Fibroblast of lung (primary cell): ENCODE results near the gene RAPGEF2. TPM values are rescaled to one million over a fixed set of nuclear protein-coding genes. Genes with fewer than 3 reads are reported as not detected.

Source experiments
- DNase-seq, 2 donors: peaks; one replicate each; pipeline versions ENCODE4 v3.0.0 to v3.0.0-alpha.2; 2010; ENCODE audit warnings: low read depth in 2 of 2
- H2AFZ ChIP-seq: 2 replicates; pipeline ENCODE4 v1.5.1; 2012; ENCODE audit warnings: low read length, control low read depth, inconsistent platforms
- H3K27ac ChIP-seq: 2 replicates; pipeline ENCODE4 v1.5.1; 2011; ENCODE audit warnings: low read length, control low read depth; ENCODE audit not compliant: insufficient read depth
- H3K27me3 ChIP-seq: 2 replicates; pipeline ENCODE4 v1.5.1; 2011; ENCODE audit warnings: mild to moderate bottlenecking, low read length; ENCODE audit not compliant: control insufficient read depth, insufficient read depth
- H3K36me3 ChIP-seq: 2 replicates; pipeline ENCODE4 v1.5.1; 2011; ENCODE audit warnings: low read length; ENCODE audit not compliant: control insufficient read depth, insufficient read depth
- H3K4me1 ChIP-seq: 2 replicates; pipeline ENCODE4 v1.5.1; 2011; ENCODE audit warnings: low read length; ENCODE audit not compliant: control insufficient read depth, insufficient read depth; ENCODE audit errors: extremely low read depth
- H3K4me2 ChIP-seq: 2 replicates; pipeline ENCODE4 v1.5.1; 2011; ENCODE audit warnings: low read length, control low read depth; ENCODE audit not compliant: insufficient read depth; ENCODE audit errors: extremely low read depth
- H3K4me3 ChIP-seq, 4 experiments: fragments of 200-600 bp in 1 of 4; sonication (generic) in 1 of 4; replicated peaks in 1 of 4; 2 replicates each; pipeline ENCODE4 v1.5.1; 2011 to 2016; ENCODE audit warnings: low read length in 4 of 4, low read depth in 3 of 4, mild to moderate bottlenecking in 3 of 4, control low read depth in 2 of 4, inconsistent platforms in 1 of 4, mixed read lengths in 1 of 4; ENCODE audit not compliant: insufficient read depth in 1 of 4; ENCODE audit errors: control extremely low read depth in 1 of 4
- H3K79me2 ChIP-seq: 2 replicates; pipeline ENCODE4 v1.5.1; 2012; ENCODE audit warnings: mild to moderate bottlenecking, low read length, inconsistent platforms; ENCODE audit not compliant: control insufficient read depth, insufficient read depth
- H3K9ac ChIP-seq: 2 replicates; pipeline ENCODE4 v1.5.1; 2011; ENCODE audit warnings: mild to moderate bottlenecking, low read length, control low read depth; ENCODE audit not compliant: insufficient read depth
- H3K9me3 ChIP-seq: 2 replicates; pipeline ENCODE4 v1.5.1; 2012; ENCODE audit warnings: low read depth, low read length; ENCODE audit not compliant: control insufficient read depth, insufficient read depth
- H4K20me1 ChIP-seq: 2 replicates; pipeline ENCODE4 v1.5.1; 2011; ENCODE audit warnings: low read length; ENCODE audit not compliant: control insufficient read depth, insufficient read depth; ENCODE audit errors: extremely low read depth
- EZH2 ChIP-seq: IDR thresholded peaks from 2 replicates; pipeline ENCODE4 v1.5.1; 2012; ENCODE audit warnings: low read length, control low read depth, mild to moderate bottlenecking; ENCODE audit errors: missing control alignments
- polyA plus RNA-seq, 2 donors: library from polyadenylated mRNA; depleted of rRNA in 1 of 2; stranded (reverse) in 1 of 2; unstranded in 1 of 2; fragments of >200 nt; gene quantifications; 2 replicates each; pipeline ENCODE4 v1.2.1, GENCODE V29; 2011 to 2012; ENCODE audit warnings: missing spikeins in 1 of 2
- total RNA-seq: library from RNA; depleted of rRNA; stranded (reverse); fragments of >200 nt; gene quantifications from 2 replicates; pipeline ENCODE4 v1.2.1, GENCODE V29; 2014
- TF ChIP-seq, protein P1 (sequence below), 2 donors: IDR thresholded peaks in 1 of 2; conservative IDR thresholded peaks in 1 of 2; 1 replicate in 1 of 2; 2 replicates in 1 of 2; pipeline ENCODE4 v1.5.1; 2011 to 2012; ENCODE audit warnings: low read length in 2 of 2, control low read depth in 1 of 2, inconsistent platforms in 1 of 2, low read depth in 1 of 2, mild to moderate bottlenecking in 1 of 2

Gene RAPGEF2
- total and polyA plus RNA-seq, 2 donors (not counting 1 experiment from before 2014, with no cell fraction given): 45.5 to 58.5 TPM

DNA sequence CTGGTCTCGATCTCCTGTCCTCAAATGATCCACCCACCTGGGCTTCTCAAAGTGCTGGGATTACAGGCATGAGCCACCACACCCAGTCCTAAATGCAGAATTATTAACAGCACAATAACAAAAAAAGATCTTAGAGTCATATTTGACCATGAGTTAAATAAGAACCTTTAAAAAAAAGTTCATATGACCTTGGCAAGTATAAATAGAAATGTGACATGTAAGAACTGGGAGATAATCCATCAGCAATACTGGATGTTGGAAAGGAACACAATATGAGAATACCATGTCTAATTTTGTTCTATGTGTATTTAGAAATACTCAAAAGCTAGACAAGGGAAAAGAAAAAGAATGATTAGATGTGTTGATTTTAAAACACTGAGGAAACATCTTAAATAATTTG lies 231.6 kb downstream of the RAPGEF2 start:
- no peak overlapping the region for H3K4me2 ChIP-seq
- no peaks in the 10 kb centered on the region for H3K27me3 ChIP-seq
- no peaks in the 10 kb centered on the region for H3K4me1 ChIP-seq
- no peaks in the 10 kb centered on the region for H4K20me1 ChIP-seq
- H3K36me3 ChIP-seq: peaks cover under 1% of the 10 kb centered on the region
- no peaks in the 10 kb centered on the region for H3K9me3 ChIP-seq
- H3K79me2 ChIP-seq: no peaks in the 10 kb centered on the region
- no peak overlapping the region for H3K27ac ChIP-seq
- no peak overlapping the region for H3K9ac ChIP-seq
- H3K4me3 ChIP-seq: no peak overlapping the region
- no peak for DNase-seq
- TF ChIP-seq, protein P1, sequence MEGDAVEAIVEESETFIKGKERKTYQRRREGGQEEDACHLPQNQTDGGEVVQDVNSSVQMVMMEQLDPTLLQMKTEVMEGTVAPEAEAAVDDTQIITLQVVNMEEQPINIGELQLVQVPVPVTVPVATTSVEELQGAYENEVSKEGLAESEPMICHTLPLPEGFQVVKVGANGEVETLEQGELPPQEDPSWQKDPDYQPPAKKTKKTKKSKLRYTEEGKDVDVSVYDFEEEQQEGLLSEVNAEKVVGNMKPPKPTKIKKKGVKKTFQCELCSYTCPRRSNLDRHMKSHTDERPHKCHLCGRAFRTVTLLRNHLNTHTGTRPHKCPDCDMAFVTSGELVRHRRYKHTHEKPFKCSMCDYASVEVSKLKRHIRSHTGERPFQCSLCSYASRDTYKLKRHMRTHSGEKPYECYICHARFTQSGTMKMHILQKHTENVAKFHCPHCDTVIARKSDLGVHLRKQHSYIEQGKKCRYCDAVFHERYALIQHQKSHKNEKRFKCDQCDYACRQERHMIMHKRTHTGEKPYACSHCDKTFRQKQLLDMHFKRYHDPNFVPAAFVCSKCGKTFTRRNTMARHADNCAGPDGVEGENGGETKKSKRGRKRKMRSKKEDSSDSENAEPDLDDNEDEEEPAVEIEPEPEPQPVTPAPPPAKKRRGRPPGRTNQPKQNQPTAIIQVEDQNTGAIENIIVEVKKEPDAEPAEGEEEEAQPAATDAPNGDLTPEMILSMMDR (conservative IDR thresholded peaks at IDR 0.05 in 1 of 2, IDR thresholded peaks at IDR 0.05 in 1 of 2; ENCODE audit: low read depth in 1 of 2, low read length in 2 of 2): no peak
- TF ChIP-seq EZH2: no peak
- H2AFZ ChIP-seq: no peak overlapping the region

DNA sequence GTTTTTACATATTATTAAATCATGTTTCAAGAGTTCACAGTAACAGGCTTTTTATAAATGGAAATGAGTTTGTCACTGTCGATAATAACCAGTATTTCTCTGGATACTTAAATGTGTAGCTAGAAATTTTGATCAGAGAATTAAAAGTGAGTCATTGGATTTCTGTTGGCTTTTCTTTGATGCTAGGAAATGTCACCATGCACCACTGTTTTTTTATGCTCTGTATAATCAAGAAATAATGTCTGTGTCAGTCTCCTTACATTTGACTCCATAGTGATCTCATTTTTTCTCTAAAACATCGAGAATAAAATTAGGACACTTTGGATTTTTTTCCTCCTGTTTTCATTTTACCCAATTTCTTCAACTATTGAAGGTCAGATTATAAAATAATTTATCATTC lies 234.2 kb downstream of the RAPGEF2 start:
- Histone ChIP-seq H3K4me1 (peaks cover 3% of the 10 kb centered on the region), H3K27me3 (no peaks in the 10 kb centered on the region), H2AFZ (no peak overlapping the region), H3K4me3 (no peak overlapping the region), H3K9me3 (no peaks in the 10 kb centered on the region), H3K9ac (no peak overlapping the region), H3K79me2 (no peaks in the 10 kb centered on the region), H3K36me3 (peaks cover 3% of the 10 kb centered on the region), H3K4me2 (no peak overlapping the region), H4K20me1 (no peaks in the 10 kb centered on the region), H3K27ac (no peak overlapping the region)
- TF ChIP-seq, protein P1 (conservative IDR thresholded peaks at IDR 0.05 in 1 of 2, IDR thresholded peaks at IDR 0.05 in 1 of 2; ENCODE audit: low read depth in 1 of 2, low read length in 2 of 2): no peak
- TF ChIP-seq EZH2: no peak
- DNase-seq: no peak

DNA sequence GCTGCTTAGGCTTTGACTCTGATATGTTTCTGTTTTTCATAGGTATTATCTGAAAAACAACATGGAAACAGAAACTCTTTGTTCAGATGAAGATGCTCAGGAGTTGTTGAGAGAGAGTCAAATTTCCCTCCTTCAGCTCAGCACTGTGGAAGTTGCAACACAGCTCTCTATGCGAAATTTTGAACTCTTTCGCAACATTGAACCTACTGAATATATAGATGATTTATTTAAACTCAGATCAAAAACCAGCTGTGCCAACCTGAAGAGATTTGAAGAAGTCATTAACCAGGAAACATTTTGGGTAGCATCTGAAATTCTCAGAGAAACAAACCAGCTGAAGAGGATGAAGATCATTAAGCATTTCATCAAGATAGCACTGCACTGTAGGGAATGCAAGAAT lies 238.6 kb downstream of the RAPGEF2 start:
- DNase-seq: peak in 1 of 2 donors; percentile 77
- TF ChIP-seq EZH2: no peak
- TF ChIP-seq, protein P1 (conservative IDR thresholded peaks at IDR 0.05 in 1 of 2, IDR thresholded peaks at IDR 0.05 in 1 of 2; ENCODE audit: low read depth in 1 of 2, low read length in 2 of 2): no peak
- H3K4me1 ChIP-seq: peaks cover 3% of the 10 kb centered on the region
- no peaks in the 10 kb centered on the region for H3K9me3 ChIP-seq
- no peak overlapping the region for H3K4me2 ChIP-seq
- no peak overlapping the region for H2AFZ ChIP-seq
- H3K27me3 ChIP-seq: no peaks in the 10 kb centered on the region
- H4K20me1 ChIP-seq: no peaks in the 10 kb centered on the region
- peaks cover 7% of the 10 kb centered on the region for H3K36me3 ChIP-seq
- H3K4me3 ChIP-seq: no peak overlapping the region
- H3K27ac ChIP-seq: no peak overlapping the region
- no peaks in the 10 kb centered on the region for H3K79me2 ChIP-seq
- no peak overlapping the region for H3K9ac ChIP-seq
